IMR-90 (cell line): Measurements from ENCODE around the gene PDE11A.
A peak's percentile ranks its signal among the peaks of the same experiment; 100 is the strongest.

Experiments
- BHLHE40 ChIP-seq: fragments of 150-350 bp; IDR thresholded peaks from 2 replicates; pipeline ENCODE4 v1.6.1; 2016; ENCODE audit warnings: mild to moderate bottlenecking, low read depth, low read length
- CEBPB ChIP-seq: IDR thresholded peaks from 2 replicates; pipeline ENCODE4 v1.6.1; 2012; ENCODE audit warnings: low read depth, low read length, improper control_type of control experiment
- FOS ChIP-seq: fragments of 150-350 bp; IDR thresholded peaks from 2 replicates; pipeline ENCODE4 v1.6.1; 2016; ENCODE audit warnings: low read depth, low read length
- MAFK ChIP-seq: IDR thresholded peaks from 2 replicates; pipeline ENCODE4 v1.6.1; 2012; ENCODE audit warnings: low read depth, low read length, improper control_type of control experiment
- MXI1 ChIP-seq: IDR thresholded peaks from 2 replicates; pipeline ENCODE4 v1.6.1; 2012; ENCODE audit warnings: low read depth, mild to moderate bottlenecking, low read length, moderate library complexity, borderline replicate concordance
- NFE2L2 ChIP-seq: fragments of 150-350 bp; IDR thresholded peaks from 2 replicates; pipeline ENCODE4 v1.6.1; 2016; ENCODE audit warnings: low read depth, mild to moderate bottlenecking, low read length
- POLR2A ChIP-seq: IDR thresholded peaks from 2 replicates; pipeline ENCODE4 v1.6.1; 2012; ENCODE audit warnings: mild to moderate bottlenecking, low read depth, low read length
- RAD21 ChIP-seq: IDR thresholded peaks from 2 replicates; pipeline ENCODE4 v1.6.1; 2012; ENCODE audit warnings: low read length, improper control_type of control experiment
- RCOR1 ChIP-seq: IDR thresholded peaks from 2 replicates; pipeline ENCODE4 v1.6.1; 2012; ENCODE audit warnings: mild to moderate bottlenecking, low read length, improper control_type of control experiment; ENCODE audit not compliant: insufficient replicate concordance
- RFX5 ChIP-seq: IDR thresholded peaks from 2 replicates; pipeline ENCODE4 v1.8.0; 2012; ENCODE audit warnings: low read depth, mild to moderate bottlenecking, low read length, moderate library complexity
- SMC3 ChIP-seq: fragments of 150-350 bp; IDR thresholded peaks from 2 replicates; pipeline ENCODE4 v1.6.1; 2016; ENCODE audit warnings: low read depth, mild to moderate bottlenecking, antibody characterized with exemption, low read length, moderate library complexity
- TF ChIP-seq, protein P1 (sequence below): conservative IDR thresholded peaks from 2 replicates; pipeline ENCODE4 v1.5.1; 2012; ENCODE audit warnings: mild to moderate bottlenecking, low read depth, low read length, improper control_type of control experiment
- TF ChIP-seq, protein P2 (sequence below): fragments of 150-350 bp; IDR thresholded peaks from 2 replicates; pipeline ENCODE4 v1.6.1; 2016; ENCODE audit warnings: low read depth, mild to moderate bottlenecking, low read length, moderate library complexity, borderline replicate concordance
- TF ChIP-seq, protein P3 (sequence below): fragments of 150-350 bp; IDR thresholded peaks from 2 replicates; pipeline ENCODE4 v1.6.1; 2017; ENCODE audit warnings: mild to moderate bottlenecking, antibody characterized with exemption, low read length, low read depth

DNA sequence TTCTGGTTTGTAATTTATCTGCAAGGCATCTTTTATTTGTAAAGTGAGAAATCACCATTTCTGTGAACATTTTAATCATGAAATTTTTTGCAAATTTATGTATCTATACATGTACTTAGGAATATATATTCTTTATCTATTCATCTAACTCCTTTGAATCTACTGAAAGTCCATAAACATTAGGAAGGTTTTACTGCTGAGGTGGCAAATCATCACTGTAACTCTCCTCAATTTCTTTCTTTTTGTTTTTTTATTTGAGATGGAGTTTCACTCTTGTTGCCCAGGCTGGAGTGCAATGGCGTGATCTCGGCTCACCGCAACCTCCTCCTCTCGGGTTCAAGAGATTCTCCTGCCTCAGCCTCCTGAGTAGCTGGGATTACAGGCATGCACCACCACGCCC lies 383.7 kb downstream of the PDE11A start:
- no peak for TF ChIP-seq RAD21
- TF ChIP-seq RFX5: no peak
- TF ChIP-seq, protein P1, sequence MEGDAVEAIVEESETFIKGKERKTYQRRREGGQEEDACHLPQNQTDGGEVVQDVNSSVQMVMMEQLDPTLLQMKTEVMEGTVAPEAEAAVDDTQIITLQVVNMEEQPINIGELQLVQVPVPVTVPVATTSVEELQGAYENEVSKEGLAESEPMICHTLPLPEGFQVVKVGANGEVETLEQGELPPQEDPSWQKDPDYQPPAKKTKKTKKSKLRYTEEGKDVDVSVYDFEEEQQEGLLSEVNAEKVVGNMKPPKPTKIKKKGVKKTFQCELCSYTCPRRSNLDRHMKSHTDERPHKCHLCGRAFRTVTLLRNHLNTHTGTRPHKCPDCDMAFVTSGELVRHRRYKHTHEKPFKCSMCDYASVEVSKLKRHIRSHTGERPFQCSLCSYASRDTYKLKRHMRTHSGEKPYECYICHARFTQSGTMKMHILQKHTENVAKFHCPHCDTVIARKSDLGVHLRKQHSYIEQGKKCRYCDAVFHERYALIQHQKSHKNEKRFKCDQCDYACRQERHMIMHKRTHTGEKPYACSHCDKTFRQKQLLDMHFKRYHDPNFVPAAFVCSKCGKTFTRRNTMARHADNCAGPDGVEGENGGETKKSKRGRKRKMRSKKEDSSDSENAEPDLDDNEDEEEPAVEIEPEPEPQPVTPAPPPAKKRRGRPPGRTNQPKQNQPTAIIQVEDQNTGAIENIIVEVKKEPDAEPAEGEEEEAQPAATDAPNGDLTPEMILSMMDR: no peak
- TF ChIP-seq POLR2A: no peak
- no peak for TF ChIP-seq BHLHE40
- TF ChIP-seq SMC3: no peak
- peak; percentile 58 for TF ChIP-seq MAFK
- TF ChIP-seq FOS: no peak
- TF ChIP-seq NFE2L2: no peak
- TF ChIP-seq MXI1: no peak
- TF ChIP-seq, protein P2, sequence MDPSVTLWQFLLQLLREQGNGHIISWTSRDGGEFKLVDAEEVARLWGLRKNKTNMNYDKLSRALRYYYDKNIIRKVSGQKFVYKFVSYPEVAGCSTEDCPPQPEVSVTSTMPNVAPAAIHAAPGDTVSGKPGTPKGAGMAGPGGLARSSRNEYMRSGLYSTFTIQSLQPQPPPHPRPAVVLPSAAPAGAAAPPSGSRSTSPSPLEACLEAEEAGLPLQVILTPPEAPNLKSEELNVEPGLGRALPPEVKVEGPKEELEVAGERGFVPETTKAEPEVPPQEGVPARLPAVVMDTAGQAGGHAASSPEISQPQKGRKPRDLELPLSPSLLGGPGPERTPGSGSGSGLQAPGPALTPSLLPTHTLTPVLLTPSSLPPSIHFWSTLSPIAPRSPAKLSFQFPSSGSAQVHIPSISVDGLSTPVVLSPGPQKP: no peak
- TF ChIP-seq RCOR1: no peak
- TF ChIP-seq, protein P3, sequence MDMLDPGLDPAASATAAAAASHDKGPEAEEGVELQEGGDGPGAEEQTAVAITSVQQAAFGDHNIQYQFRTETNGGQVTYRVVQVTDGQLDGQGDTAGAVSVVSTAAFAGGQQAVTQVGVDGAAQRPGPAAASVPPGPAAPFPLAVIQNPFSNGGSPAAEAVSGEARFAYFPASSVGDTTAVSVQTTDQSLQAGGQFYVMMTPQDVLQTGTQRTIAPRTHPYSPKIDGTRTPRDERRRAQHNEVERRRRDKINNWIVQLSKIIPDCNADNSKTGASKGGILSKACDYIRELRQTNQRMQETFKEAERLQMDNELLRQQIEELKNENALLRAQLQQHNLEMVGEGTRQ: no peak
- TF ChIP-seq CEBPB: no peak
